ENCODE results near the gene UNC13C.

The UNC13C gene

DNA sequence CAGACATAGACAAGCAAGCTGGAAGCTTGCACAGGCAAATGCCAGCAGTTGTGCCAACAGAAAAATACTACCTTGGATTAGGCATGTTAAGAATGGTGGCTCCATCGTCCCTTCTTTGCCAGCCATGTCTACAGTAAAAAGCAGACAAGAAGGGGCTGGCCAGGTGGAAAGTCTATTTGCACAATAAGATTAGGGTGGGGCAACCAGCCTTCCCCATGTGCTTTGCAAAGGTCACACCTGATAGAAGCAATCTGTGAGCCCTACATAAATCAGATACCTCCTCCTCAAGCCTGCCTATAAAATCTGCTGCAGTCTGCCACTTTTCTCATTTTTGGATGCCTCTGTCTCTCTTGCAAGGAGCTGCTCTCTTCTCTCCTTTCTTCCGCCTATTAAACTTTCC is 662.6 kb downstream of the UNC13C start:
- no peak for DNase-seq (ENCODE audit: low read depth in 2 of 2)

DNA sequence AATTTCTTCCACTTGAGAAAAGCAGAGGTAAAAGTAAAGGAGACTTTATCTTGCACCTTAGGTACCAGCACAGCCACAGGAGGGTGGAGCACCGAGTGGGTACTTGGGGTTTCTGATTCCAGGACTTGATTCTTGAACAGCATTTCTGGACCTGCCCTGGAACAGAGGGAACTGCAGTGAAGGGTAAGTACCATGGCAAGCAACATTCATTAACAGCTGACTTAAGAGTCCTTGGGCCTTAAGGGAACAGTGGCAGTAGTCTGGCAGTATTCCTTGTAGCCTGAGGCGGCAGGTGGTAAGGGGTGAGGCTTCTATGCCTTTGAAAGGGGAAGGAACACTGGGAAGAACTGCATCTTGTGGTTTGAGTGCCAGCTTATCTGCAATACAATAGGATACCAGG is 666.6 kb downstream of the UNC13C start:
- no peak for DNase-seq (ENCODE audit: low read depth in 2 of 2)

DNA sequence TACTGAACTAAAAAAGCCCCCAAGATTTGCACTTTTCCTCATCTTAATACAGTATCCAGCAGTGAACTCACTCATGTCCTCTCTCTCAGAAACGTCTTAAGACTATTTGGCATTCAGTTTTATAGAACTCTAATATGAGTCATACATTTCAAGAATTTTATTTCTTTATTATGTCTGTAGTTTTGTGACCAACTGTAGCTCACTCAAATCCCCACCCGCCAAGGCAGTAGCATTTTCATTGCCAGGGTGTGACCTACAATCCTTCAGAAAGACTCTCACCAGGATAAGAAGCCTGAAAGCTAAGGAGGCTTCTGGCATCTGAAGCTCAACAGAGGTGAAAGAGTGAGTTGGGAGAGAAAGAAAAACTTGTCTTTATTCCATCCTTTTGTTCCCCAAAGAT is 681.4 kb downstream of the UNC13C start:
- no peak for DNase-seq (ENCODE audit: low read depth in 2 of 2)

DNA sequence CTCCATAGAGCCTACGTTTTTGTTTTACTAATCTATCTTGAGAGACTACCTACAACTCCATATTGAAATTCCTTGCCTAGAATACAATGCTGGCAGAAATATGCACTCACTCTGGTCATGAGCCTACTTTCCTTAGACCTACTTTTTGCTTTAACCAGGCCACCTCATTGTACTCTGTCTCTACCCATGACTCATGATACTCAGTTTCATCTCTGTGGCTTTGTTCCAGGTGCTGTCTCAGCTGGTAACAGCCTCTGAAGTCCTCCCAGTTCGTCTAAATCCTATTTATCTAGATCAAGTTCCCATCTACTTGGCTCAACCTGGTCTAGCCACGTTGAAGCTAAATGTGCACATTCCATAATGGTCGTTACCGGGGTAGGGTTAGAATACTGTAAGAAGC is 682.1 kb downstream of the UNC13C start:
- DNase-seq (ENCODE audit: low read depth in 2 of 2) = no peak

DNA sequence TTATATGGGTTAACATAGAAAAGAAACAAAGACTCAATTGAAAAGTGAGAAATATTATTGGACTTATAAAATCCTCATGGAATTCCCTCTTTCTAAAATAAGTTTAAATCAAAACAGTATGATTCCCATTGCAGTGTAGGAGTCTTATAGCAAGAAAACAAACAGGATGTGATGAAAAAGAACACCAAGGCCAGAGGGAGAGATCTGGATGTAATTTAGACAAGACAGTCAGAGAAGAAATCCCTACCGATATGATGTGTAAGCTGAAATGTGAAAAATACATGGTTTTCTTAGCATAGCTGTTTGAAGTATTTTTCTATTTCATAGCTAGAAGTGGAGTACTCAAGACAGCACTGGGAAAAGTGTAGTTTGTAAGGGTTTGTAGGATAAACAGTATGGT is 697.0 kb downstream of the UNC13C start:
- no peak for DNase-seq (ENCODE audit: low read depth in 2 of 2)

DNA sequence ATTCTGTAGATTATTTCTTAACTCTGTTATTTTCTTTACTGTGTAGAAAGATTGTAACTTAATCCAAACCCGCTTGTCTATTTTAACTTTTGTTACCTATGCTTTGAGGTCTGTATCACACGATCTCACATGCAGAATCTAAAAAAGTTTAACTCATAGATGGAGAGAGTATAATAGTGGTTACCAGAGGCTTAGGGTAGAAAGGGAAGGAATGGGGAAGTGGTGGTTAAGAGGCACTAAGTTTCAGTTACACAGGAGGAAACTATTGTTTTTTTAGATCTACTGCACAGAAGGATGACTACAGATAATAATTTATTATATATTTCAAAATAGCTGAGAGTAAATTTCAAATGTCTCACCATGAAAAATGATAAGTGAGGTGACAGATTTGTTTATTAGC is 703.3 kb downstream of the UNC13C start:
- no peak for DNase-seq (ENCODE audit: low read depth in 2 of 2)

Measured in fibroblast of skin of left quadriceps (primary cell).